A549 (cell line): ENCODE results near the gene NECTIN4.

ENCODE experiments used
- CEBPB ChIP-seq, 2 experiments: fragments of >200 bp in 1 of 2; sonication (Bioruptor Twin) in 1 of 2; formaldehyde crosslinking in 1 of 2; IDR thresholded peaks; 2 replicates each; pipeline ENCODE4 v1.6.1; 2012 to 2016
- ESRRA ChIP-seq: fragments of 150-350 bp; IDR thresholded peaks from 2 replicates; pipeline ENCODE4 v1.6.1; 2014; ENCODE audit warnings: mild to moderate bottlenecking, low read length, borderline replicate concordance
- HDAC2 ChIP-seq: fragments of 200-600 bp; sonication (generic); IDR thresholded peaks from 2 replicates; pipeline ENCODE4 v1.6.1; 2016
- HOXA7 ChIP-seq: fragments of 250-450 bp; sonication (Bioruptor Pico); IDR thresholded peaks from 2 replicates; pipeline ENCODE4 v1.5.0; 2020; ENCODE audit warnings: mild to moderate bottlenecking, moderate library complexity
- JUN ChIP-seq, 2 experiments: fragments of >200 bp; sonication (Bioruptor Twin); formaldehyde crosslinking; IDR thresholded peaks; 2 replicates in 1 of 2; 3 replicates in 1 of 2; pipeline ENCODE4 v1.6.1; 2016 to 2017
- KDM5A ChIP-seq: fragments of 200-600 bp; sonication (generic); IDR thresholded peaks from 2 replicates; pipeline ENCODE4 v1.6.1; 2016; ENCODE audit warnings: antibody characterized with exemption, mild to moderate bottlenecking
- MAZ ChIP-seq: fragments of 150-350 bp; IDR thresholded peaks from 2 replicates; pipeline ENCODE4 v1.6.1; 2014; ENCODE audit warnings: antibody characterized with exemption, low read depth, low read length, borderline replicate concordance
- POLR2A ChIP-seq: IDR thresholded peaks from 2 replicates; pipeline ENCODE4 v1.6.1; 2012; ENCODE audit warnings: mild to moderate bottlenecking, low read length
- POLR2AphosphoS2 ChIP-seq: conservative IDR thresholded peaks from 2 replicates; pipeline ENCODE4 v1.6.1; 2012; ENCODE audit warnings: low read length, improper control_type of control experiment, inconsistent platforms
- RAD21 ChIP-seq, 2 experiments: fragments of >200 bp in 1 of 2; sonication (Bioruptor Twin) in 1 of 2; formaldehyde crosslinking in 1 of 2; IDR thresholded peaks in 1 of 2; conservative IDR thresholded peaks in 1 of 2; 2 replicates in 1 of 2; 3 replicates in 1 of 2; pipeline ENCODE4 v1.6.1; 2012 to 2018; ENCODE audit warnings: inconsistent platforms in 1 of 2
- RCOR1 ChIP-seq: fragments of 150-350 bp; IDR thresholded peaks from 2 replicates; pipeline ENCODE4 v1.6.1; 2014; ENCODE audit warnings: antibody characterized with exemption, low read length, low read depth
- TF ChIP-seq, protein P1 (sequence below): fragments of >200 bp; sonication (Bioruptor Twin); formaldehyde crosslinking; IDR thresholded peaks from 3 replicates; pipeline ENCODE4 v1.5.1; 2016
- TF ChIP-seq, protein P2 (sequence below): fragments of 450-650 bp; IDR thresholded peaks from 2 replicates; pipeline ENCODE4 v1.6.1; 2014; ENCODE audit warnings: antibody characterized with exemption

DNA sequence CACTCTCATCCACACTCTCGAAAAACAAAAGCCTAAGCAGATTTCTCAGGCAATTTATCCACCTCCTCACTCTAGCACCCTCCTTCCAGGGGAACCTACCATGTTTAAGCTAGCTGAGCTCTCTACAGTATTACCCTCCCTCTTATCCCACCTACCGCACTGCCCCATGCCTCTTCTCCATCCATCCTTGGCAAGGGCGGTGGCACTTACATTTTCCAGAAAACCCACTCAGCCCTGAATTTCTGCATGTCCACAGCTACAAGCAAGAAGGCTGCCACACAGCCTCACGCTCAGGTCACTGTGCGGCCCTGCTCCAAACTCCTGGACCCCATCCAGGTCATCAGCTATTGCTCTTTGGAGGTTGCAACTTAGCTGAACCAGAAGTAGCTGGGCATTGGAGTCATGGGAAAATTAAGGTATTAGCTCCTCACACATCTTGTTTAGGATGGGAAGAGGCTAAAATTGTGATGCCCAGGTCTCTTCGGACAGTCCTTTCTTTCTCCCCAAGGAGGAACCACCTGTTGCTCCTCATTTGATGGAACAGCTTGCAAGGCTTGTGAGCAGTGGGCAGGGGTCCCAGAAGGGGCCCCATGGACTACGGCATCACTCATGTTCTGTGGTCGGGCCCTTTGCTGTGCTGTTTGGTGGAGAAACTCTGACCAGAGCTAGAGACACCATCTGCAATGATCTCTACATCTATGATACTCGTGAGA, 9.9 kb upstream of the NECTIN4 start:
- TF ChIP-seq, protein P1, sequence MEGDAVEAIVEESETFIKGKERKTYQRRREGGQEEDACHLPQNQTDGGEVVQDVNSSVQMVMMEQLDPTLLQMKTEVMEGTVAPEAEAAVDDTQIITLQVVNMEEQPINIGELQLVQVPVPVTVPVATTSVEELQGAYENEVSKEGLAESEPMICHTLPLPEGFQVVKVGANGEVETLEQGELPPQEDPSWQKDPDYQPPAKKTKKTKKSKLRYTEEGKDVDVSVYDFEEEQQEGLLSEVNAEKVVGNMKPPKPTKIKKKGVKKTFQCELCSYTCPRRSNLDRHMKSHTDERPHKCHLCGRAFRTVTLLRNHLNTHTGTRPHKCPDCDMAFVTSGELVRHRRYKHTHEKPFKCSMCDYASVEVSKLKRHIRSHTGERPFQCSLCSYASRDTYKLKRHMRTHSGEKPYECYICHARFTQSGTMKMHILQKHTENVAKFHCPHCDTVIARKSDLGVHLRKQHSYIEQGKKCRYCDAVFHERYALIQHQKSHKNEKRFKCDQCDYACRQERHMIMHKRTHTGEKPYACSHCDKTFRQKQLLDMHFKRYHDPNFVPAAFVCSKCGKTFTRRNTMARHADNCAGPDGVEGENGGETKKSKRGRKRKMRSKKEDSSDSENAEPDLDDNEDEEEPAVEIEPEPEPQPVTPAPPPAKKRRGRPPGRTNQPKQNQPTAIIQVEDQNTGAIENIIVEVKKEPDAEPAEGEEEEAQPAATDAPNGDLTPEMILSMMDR = no peak
- no peak for TF ChIP-seq RAD21 (conservative IDR thresholded peaks at IDR 0.05 in 1 of 2, IDR thresholded peaks at IDR 0.05 in 1 of 2)
- no peak for TF ChIP-seq RCOR1
- TF ChIP-seq KDM5A = no peak
- TF ChIP-seq JUN (IDR thresholded peaks at IDR 0.05) = no peak
- TF ChIP-seq MAZ = no peak
- no peak for TF ChIP-seq CEBPB (IDR thresholded peaks at IDR 0.05)
- TF ChIP-seq, protein P2, sequence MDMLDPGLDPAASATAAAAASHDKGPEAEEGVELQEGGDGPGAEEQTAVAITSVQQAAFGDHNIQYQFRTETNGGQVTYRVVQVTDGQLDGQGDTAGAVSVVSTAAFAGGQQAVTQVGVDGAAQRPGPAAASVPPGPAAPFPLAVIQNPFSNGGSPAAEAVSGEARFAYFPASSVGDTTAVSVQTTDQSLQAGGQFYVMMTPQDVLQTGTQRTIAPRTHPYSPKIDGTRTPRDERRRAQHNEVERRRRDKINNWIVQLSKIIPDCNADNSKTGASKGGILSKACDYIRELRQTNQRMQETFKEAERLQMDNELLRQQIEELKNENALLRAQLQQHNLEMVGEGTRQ = no peak
- TF ChIP-seq POLR2A = no peak
- TF ChIP-seq HOXA7 = no peak
- TF ChIP-seq ESRRA = no peak
- no peak for TF ChIP-seq HDAC2
- 0 out of 2 replicates have a peak, but pooled peaks have one; percentile 41 for TF ChIP-seq POLR2AphosphoS2
